SK-N-SH treated with all-trans-retinoic acid at 6 μM for 48 hours (cell line): Measurements from ENCODE around the gene TDRD12.

Experiments used
- ATAC-seq: fragments of 200-7000 bp; cut with Tn5 transposase; 3 replicates; pipeline ENCODE4 v1.9.1; 2020; ENCODE audit warnings: mild to moderate bottlenecking, moderate library complexity
- ARNTL ChIP-seq: fragments of 450-650 bp; formaldehyde crosslinking; IDR thresholded peaks from 2 replicates; pipeline ENCODE4 v1.5.0; 2020; ENCODE audit warnings: low read depth, mild to moderate bottlenecking, moderate library complexity, borderline replicate concordance
- BACH2 ChIP-seq: fragments of 250-450 bp; sonication (Bioruptor Pico); IDR thresholded peaks from 2 replicates; pipeline ENCODE4 v1.9.0; 2021; ENCODE audit warnings: mild to moderate bottlenecking, borderline replicate concordance
- CREB5 ChIP-seq: fragments of 250-450 bp; sonication (Bioruptor Pico); IDR thresholded peaks from 2 replicates; pipeline ENCODE4 v1.5.1; 2020; ENCODE audit warnings: low read depth, mild to moderate bottlenecking, moderate library complexity
- CSDC2 ChIP-seq: fragments of 250-450 bp; sonication (Bioruptor Pico); IDR thresholded peaks from 2 replicates; pipeline ENCODE4 v1.5.0; 2020; ENCODE audit warnings: mild to moderate bottlenecking, moderate library complexity
- ESRRG ChIP-seq: fragments of 250-450 bp; sonication (Bioruptor Pico); IDR thresholded peaks from 2 replicates; pipeline ENCODE4 v1.6.1; 2021; ENCODE audit warnings: mild to moderate bottlenecking
- GLIS3 ChIP-seq: fragments of 250-450 bp; sonication (Bioruptor Pico); IDR thresholded peaks from 2 replicates; pipeline ENCODE4 v1.5.0; 2020; ENCODE audit warnings: mild to moderate bottlenecking, moderate library complexity
- ISL1 ChIP-seq: fragments of 250-450 bp; sonication (Bioruptor Pico); IDR thresholded peaks from 2 replicates; pipeline ENCODE4 v2.1.2; 2022; ENCODE audit warnings: mild to moderate bottlenecking, moderate library complexity
- OSR1 ChIP-seq: fragments of 250-450 bp; sonication (Bioruptor Pico); IDR thresholded peaks from 2 replicates; pipeline ENCODE4 v1.8.0; 2022; ENCODE audit warnings: moderate library complexity, mild to moderate bottlenecking, inconsistent platforms
- PPARA ChIP-seq: fragments of 250-450 bp; sonication (Bioruptor Pico); IDR thresholded peaks from 2 replicates; pipeline ENCODE4 v1.5.0; 2020; ENCODE audit warnings: mild to moderate bottlenecking, borderline replicate concordance
- RARB ChIP-seq: fragments of 250-450 bp; sonication (Bioruptor Pico); IDR thresholded peaks from 2 replicates; pipeline ENCODE4 v1.8.0; 2021; ENCODE audit warnings: mild to moderate bottlenecking, moderate library complexity
- SNAI2 ChIP-seq: fragments of 250-450 bp; sonication (Bioruptor Pico); IDR thresholded peaks from 2 replicates; pipeline ENCODE4 v1.5.0; 2020; ENCODE audit warnings: mild to moderate bottlenecking, moderate library complexity
- TCF4 ChIP-seq: fragments of 250-450 bp; sonication (Bioruptor Pico); IDR thresholded peaks from 2 replicates; pipeline ENCODE4 v1.8.0; 2021; ENCODE audit warnings: mild to moderate bottlenecking, moderate library complexity, borderline replicate concordance
- TSHZ2 ChIP-seq: fragments of 250-450 bp; sonication (Bioruptor Pico); IDR thresholded peaks from 2 replicates; pipeline ENCODE4 v1.5.0; 2020; ENCODE audit warnings: mild to moderate bottlenecking, moderate library complexity
- ZC3H10 ChIP-seq: fragments of 250-450 bp; sonication (Bioruptor Pico); IDR thresholded peaks from 2 replicates; pipeline ENCODE4 v1.5.1; 2021; ENCODE audit warnings: mild to moderate bottlenecking, moderate library complexity
- ZFP30 ChIP-seq: fragments of 450-650 bp; formaldehyde crosslinking; IDR thresholded peaks from 2 replicates; pipeline ENCODE4 v1.5.0; 2022; ENCODE audit warnings: mild to moderate bottlenecking, moderate library complexity
- ZNF565 ChIP-seq: fragments of 450-650 bp; formaldehyde crosslinking; conservative IDR thresholded peaks from 2 replicates; pipeline ENCODE4 v1.5.0; 2020; ENCODE audit warnings: low read depth, mild to moderate bottlenecking, moderate library complexity
- ZNF70 ChIP-seq: fragments of 450-650 bp; formaldehyde crosslinking; IDR thresholded peaks from 2 replicates; pipeline ENCODE4 v1.5.0; 2020; ENCODE audit warnings: mild to moderate bottlenecking, moderate library complexity
- TF ChIP-seq, protein P1 (sequence below): fragments of 250-450 bp; sonication (Bioruptor Pico); IDR thresholded peaks from 2 replicates; pipeline ENCODE4 v1.5.1; 2021; ENCODE audit warnings: mild to moderate bottlenecking, moderate library complexity
- TF ChIP-seq, protein P2 (sequence below): fragments of 250-450 bp; sonication (Bioruptor Pico); IDR thresholded peaks from 2 replicates; pipeline ENCODE4 v1.8.0; 2021; ENCODE audit warnings: low read depth, mild to moderate bottlenecking, moderate library complexity, borderline replicate concordance
- TF ChIP-seq, protein P3 (sequence below): fragments of 250-450 bp; sonication (Bioruptor Pico); IDR thresholded peaks from 2 replicates; pipeline ENCODE4 v1.8.0; 2020; ENCODE audit warnings: mild to moderate bottlenecking, moderate library complexity, borderline replicate concordance

TDRD12 gene

GRCh38 chr19:32862173-32862572, 142.6 kb downstream of the TDRD12 start:
- TF ChIP-seq GLIS3 (CRISPR knock-in tag) = no peak
- TF ChIP-seq PPARA = no peak
- no peak for TF ChIP-seq OSR1 (CRISPR knock-in tag)
- no peak for ATAC-seq

GRCh38 chr19:32862741-32863140, 143.2 kb downstream of the TDRD12 start:
- ATAC-seq = no peak
- TF ChIP-seq TSHZ2 (CRISPR knock-in tag) (no peak), BACH2 (CRISPR knock-in tag) (no peak), OSR1 (CRISPR knock-in tag) (no peak), CSDC2 (CRISPR knock-in tag) (no peak), RARB (CRISPR knock-in tag) (no peak), PPARA (no peak), CREB5 (CRISPR knock-in tag) (no peak), ESRRG (CRISPR knock-in tag) (no peak), TCF4 (CRISPR knock-in tag) (no peak), ZC3H10 (CRISPR knock-in tag) (no peak), ZFP30 (no peak), SNAI2 (CRISPR knock-in tag) (no peak), ZNF70 (CRISPR knock-in tag) (no peak), GLIS3 (CRISPR knock-in tag) (no peak)
- TF ChIP-seq, protein P1, sequence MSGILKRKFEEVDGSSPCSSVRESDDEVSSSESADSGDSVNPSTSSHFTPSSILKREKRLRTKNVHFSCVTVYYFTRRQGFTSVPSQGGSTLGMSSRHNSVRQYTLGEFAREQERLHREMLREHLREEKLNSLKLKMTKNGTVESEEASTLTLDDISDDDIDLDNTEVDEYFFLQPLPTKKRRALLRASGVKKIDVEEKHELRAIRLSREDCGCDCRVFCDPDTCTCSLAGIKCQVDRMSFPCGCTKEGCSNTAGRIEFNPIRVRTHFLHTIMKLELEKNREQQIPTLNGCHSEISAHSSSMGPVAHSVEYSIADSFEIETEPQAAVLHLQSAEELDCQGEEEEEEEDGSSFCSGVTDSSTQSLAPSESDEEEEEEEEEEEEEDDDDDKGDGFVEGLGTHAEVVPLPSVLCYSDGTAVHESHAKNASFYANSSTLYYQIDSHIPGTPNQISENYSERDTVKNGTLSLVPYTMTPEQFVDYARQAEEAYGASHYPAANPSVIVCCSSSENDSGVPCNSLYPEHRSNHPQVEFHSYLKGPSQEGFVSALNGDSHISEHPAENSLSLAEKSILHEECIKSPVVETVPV = no peak

- TF ChIP-seq RARB (CRISPR knock-in tag) = no peak
- no peak for TF ChIP-seq ZNF565 (CRISPR knock-in tag)
- TF ChIP-seq ZC3H10 (CRISPR knock-in tag) = no peak
- TF ChIP-seq ZFP30 = no peak
- TF ChIP-seq CSDC2 (CRISPR knock-in tag) = no peak
- TF ChIP-seq, protein P1 = no peak
- ATAC-seq = no peak
These were observed 143.7 kb downstream of the TDRD12 start for GRCh38 chr19:32863301-32863700.

DNA sequence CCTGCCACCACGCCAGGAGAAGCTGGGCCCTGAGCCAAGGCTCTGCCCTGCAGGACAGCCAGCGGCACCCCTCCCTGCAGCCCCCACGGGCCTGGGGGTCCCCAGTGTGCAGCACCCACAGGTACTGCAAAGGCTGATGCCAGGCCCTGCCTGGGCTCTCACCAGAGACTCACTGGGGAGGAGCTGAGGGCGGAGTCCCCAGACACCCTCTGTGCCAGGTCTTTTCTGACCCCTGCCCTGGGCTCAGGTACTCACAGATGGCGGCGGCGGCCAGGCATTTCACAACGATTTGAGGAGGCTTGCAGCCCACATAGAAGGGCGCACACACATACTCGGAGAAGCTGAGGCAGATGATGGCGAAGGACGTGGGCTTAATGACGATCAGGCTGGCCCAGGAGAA, 144.3 kb downstream of the TDRD12 start:
- ATAC-seq = no peak
- TF ChIP-seq ISL1 (CRISPR knock-in tag) (no peak), ZNF565 (CRISPR knock-in tag) (no peak), ESRRG (CRISPR knock-in tag) (no peak), ZC3H10 (CRISPR knock-in tag) (no peak), CSDC2 (CRISPR knock-in tag) (no peak), RARB (CRISPR knock-in tag) (no peak), ARNTL (CRISPR knock-in tag) (no peak), GLIS3 (CRISPR knock-in tag) (no peak), OSR1 (CRISPR knock-in tag) (no peak), BACH2 (CRISPR knock-in tag) (no peak), TSHZ2 (CRISPR knock-in tag) (no peak)
- TF ChIP-seq, protein P2, sequence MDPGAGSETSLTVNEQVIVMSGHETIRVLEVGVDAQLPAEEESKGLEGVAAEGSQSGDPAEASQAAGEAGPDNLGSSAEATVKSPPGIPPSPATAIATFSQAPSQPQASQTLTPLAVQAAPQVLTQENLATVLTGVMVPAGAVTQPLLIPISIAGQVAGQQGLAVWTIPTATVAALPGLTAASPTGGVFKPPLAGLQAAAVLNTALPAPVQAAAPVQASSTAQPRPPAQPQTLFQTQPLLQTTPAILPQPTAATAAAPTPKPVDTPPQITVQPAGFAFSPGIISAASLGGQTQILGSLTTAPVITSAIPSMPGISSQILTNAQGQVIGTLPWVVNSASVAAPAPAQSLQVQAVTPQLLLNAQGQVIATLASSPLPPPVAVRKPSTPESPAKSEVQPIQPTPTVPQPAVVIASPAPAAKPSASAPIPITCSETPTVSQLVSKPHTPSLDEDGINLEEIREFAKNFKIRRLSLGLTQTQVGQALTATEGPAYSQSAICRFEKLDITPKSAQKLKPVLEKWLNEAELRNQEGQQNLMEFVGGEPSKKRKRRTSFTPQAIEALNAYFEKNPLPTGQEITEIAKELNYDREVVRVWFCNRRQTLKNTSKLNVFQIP (CRISPR knock-in tag) = no peak
- TF ChIP-seq, protein P1 = no peak
- TF ChIP-seq, protein P3, sequence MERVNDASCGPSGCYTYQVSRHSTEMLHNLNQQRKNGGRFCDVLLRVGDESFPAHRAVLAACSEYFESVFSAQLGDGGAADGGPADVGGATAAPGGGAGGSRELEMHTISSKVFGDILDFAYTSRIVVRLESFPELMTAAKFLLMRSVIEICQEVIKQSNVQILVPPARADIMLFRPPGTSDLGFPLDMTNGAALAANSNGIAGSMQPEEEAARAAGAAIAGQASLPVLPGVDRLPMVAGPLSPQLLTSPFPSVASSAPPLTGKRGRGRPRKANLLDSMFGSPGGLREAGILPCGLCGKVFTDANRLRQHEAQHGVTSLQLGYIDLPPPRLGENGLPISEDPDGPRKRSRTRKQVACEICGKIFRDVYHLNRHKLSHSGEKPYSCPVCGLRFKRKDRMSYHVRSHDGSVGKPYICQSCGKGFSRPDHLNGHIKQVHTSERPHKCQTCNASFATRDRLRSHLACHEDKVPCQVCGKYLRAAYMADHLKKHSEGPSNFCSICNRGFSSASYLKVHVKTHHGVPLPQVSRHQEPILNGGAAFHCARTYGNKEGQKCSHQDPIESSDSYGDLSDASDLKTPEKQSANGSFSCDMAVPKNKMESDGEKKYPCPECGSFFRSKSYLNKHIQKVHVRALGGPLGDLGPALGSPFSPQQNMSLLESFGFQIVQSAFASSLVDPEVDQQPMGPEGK (CRISPR knock-in tag) = no peak
